H1 (cell line): ENCODE data around the gene CD164. TPM values are rescaled to one million over a fixed set of nuclear protein-coding genes. Genes with fewer than 3 reads are reported as not detected.

Experiments
- CTCF ChIA-PET: fragments of 300-600 bp; sonication (Branson Sonifier 250); formaldehyde crosslinking; loops from one replicate; lab custom pipeline; 2021; ENCODE audit not compliant: partially characterized antibody; lab: Charles Lee
- POLR2A ChIA-PET: fragments of 300-600 bp; sonication (Branson Sonifier 250); formaldehyde crosslinking; loops from one replicate; lab custom pipeline; 2021; ENCODE audit warnings: inconsistent platforms; ENCODE audit not compliant: partially characterized antibody; lab: Charles Lee
- DNase-seq, 2 experiments: peaks; one replicate each; pipeline versions ENCODE4 v3.0.0 to v3.0.0-alpha.2; 2010 to 2022; ENCODE audit warnings: low spot score in 2 of 2, low read depth in 1 of 2, mixed read lengths in 1 of 2
- FAIRE-seq: peaks from 2 replicates; lab custom pipeline; 2011; peaks lifted over from hg19 to GRCh38; lab: Jason Lieb, UNC
- H2AFZ ChIP-seq: 2 replicates; pipeline ENCODE4 v1.8.1; 2012; ENCODE audit warnings: low read length, inconsistent platforms
- H2AK5ac ChIP-seq: 2 replicates; pipeline ENCODE4 v1.6.1; 2013; ENCODE audit warnings: low read depth, low read length
- H2BK120ac ChIP-seq: replicated peaks from 2 replicates; pipeline ENCODE3; 2013; ENCODE audit warnings: low read depth, low read length, inconsistent platforms
- H2BK12ac ChIP-seq: 2 replicates; pipeline ENCODE4 v1.6.1; 2013; ENCODE audit warnings: low read depth, low read length
- H2BK15ac ChIP-seq: 2 replicates; pipeline ENCODE4 v1.6.1; 2013; ENCODE audit warnings: low read length
- H2BK20ac ChIP-seq: 2 replicates; pipeline ENCODE4 v1.6.1; 2013; ENCODE audit warnings: low read length
- H2BK5ac ChIP-seq: 2 replicates; pipeline ENCODE4 v1.6.1; 2013; ENCODE audit warnings: low read depth, low read length
- H3K14ac ChIP-seq: 2 replicates; pipeline ENCODE4 v1.6.1; 2013; ENCODE audit warnings: inconsistent platforms; ENCODE audit not compliant: insufficient read length
- H3K18ac ChIP-seq: 2 replicates; pipeline ENCODE4 v1.6.1; 2013; ENCODE audit warnings: low read length; ENCODE audit errors: extremely low read depth
- H3K23ac ChIP-seq: 2 replicates; pipeline ENCODE4 v1.6.1; 2013; ENCODE audit warnings: inconsistent platforms; ENCODE audit not compliant: insufficient read length
- H3K23me2 ChIP-seq: 2 replicates; pipeline ENCODE4 v1.6.1; 2013; ENCODE audit warnings: low read depth, low read length
- H3K27ac ChIP-seq: 2 replicates; pipeline ENCODE4 v1.6.1; 2011; ENCODE audit warnings: low read depth, low read length, inconsistent platforms
- H3K27me3 ChIP-seq, 4 experiments: replicated peaks in 1 of 4; 1 replicate in 1 of 4; 2 replicates in 3 of 4; pipeline versions ENCODE4 v1.6.1 to v1.8.1; 2011 to 2013; ENCODE audit warnings: low read length in 3 of 4, mild to moderate bottlenecking in 3 of 4, inconsistent platforms in 2 of 4, mixed read lengths in 2 of 4, moderate library complexity in 1 of 4; ENCODE audit not compliant: control insufficient read depth in 3 of 4, insufficient read depth in 3 of 4; ENCODE audit errors: extremely low read depth in 1 of 4
- H3K36me3 ChIP-seq, 4 experiments: 2 replicates each; pipeline versions ENCODE4 v1.6.1 to v1.8.1; 2011 to 2013; ENCODE audit warnings: mild to moderate bottlenecking in 4 of 4, low read length in 3 of 4, moderate library complexity in 2 of 4, control low read depth in 1 of 4, inconsistent platforms in 1 of 4; ENCODE audit not compliant: insufficient read depth in 4 of 4, control insufficient read depth in 2 of 4
- H3K4ac ChIP-seq: replicated peaks from 2 replicates; pipeline ENCODE3; 2013; ENCODE audit warnings: low read length, low read depth, mixed read lengths, inconsistent platforms; ENCODE audit not compliant: insufficient read length
- H3K4me1 ChIP-seq, 4 experiments: replicated peaks in 1 of 4; 1 replicate in 1 of 4; 2 replicates in 3 of 4; pipeline versions ENCODE4 v1.6.1 to v1.8.1; 2011 to 2013; ENCODE audit warnings: low read length in 3 of 4, inconsistent platforms in 2 of 4, mixed read lengths in 1 of 4; ENCODE audit not compliant: insufficient read depth in 4 of 4, control insufficient read depth in 3 of 4
- H3K4me2 ChIP-seq, 2 experiments: 2 replicates each; pipeline versions ENCODE4 v1.6.1 to v1.8.1; 2011 to 2013; ENCODE audit warnings: low read depth in 2 of 2, low read length in 2 of 2, control low read depth in 1 of 2, inconsistent platforms in 1 of 2, mild to moderate bottlenecking in 1 of 2; ENCODE audit not compliant: insufficient read depth in 1 of 2
- H3K4me3 ChIP-seq, 4 experiments: fragments of 200-600, 300-600 bp in 1 of 4; sonication (generic), shearing (Covaris generic), sonication (Bioruptor Twin) in 1 of 4; 2 replicates each; pipeline versions ENCODE4 v1.5.1 to v1.8.1; 2011 to 2016; ENCODE audit warnings: low read length in 4 of 4, low read depth in 3 of 4, control low read depth in 2 of 4, inconsistent platforms in 2 of 4, mild to moderate bottlenecking in 2 of 4, mixed read lengths in 1 of 4, moderate library complexity in 1 of 4; ENCODE audit not compliant: insufficient read depth in 2 of 4; ENCODE audit errors: extremely low read depth in 1 of 4
- H3K56ac ChIP-seq: replicated peaks from 2 replicates; pipeline ENCODE3; 2013; ENCODE audit warnings: low read depth, mild to moderate bottlenecking, mixed read lengths, low read length, inconsistent platforms; ENCODE audit not compliant: insufficient read length
- H3K79me1 ChIP-seq: 2 replicates; pipeline ENCODE4 v1.6.1; 2013; ENCODE audit warnings: low read depth, low read length, control low read depth
- H3K79me2 ChIP-seq, 2 experiments: 2 replicates each; pipeline versions ENCODE4 v1.6.1 to v1.8.1; 2012 to 2013; ENCODE audit warnings: low read length in 2 of 2, mild to moderate bottlenecking in 2 of 2, inconsistent platforms in 1 of 2; ENCODE audit not compliant: insufficient read depth in 2 of 2, control insufficient read depth in 1 of 2
- H3K9ac ChIP-seq, 4 experiments: replicated peaks in 1 of 4; 1 replicate in 1 of 4; 2 replicates in 3 of 4; pipeline versions ENCODE4 v1.6.1 to v1.8.1; 2011 to 2013; ENCODE audit warnings: low read depth in 3 of 4, low read length in 3 of 4, control low read depth in 2 of 4, mild to moderate bottlenecking in 2 of 4, moderate library complexity in 2 of 4, inconsistent platforms in 1 of 4; ENCODE audit errors: extremely low read depth in 1 of 4
- H3K9me3 ChIP-seq, 2 experiments: 2 replicates each; pipeline versions ENCODE4 v1.6.1 to v1.8.1; 2012 to 2013; ENCODE audit warnings: mild to moderate bottlenecking in 2 of 2, moderate library complexity in 2 of 2, control low read depth in 1 of 2, inconsistent platforms in 1 of 2, low read depth in 1 of 2, low read length in 1 of 2, mixed read lengths in 1 of 2; ENCODE audit not compliant: insufficient read depth in 2 of 2
- H4K20me1 ChIP-seq, 2 experiments: replicated peaks in 1 of 2; 2 replicates each; pipeline versions ENCODE3 to v1.8.1; 2011 to 2013; ENCODE audit warnings: inconsistent platforms in 2 of 2, low read length in 2 of 2, mild to moderate bottlenecking in 1 of 2; ENCODE audit not compliant: insufficient read depth in 2 of 2, control insufficient read depth in 1 of 2
- H4K5ac ChIP-seq: 2 replicates; pipeline ENCODE4 v1.6.1; 2013; ENCODE audit warnings: low read length, low read depth, mixed read lengths, inconsistent platforms; ENCODE audit not compliant: insufficient read length
- H4K8ac ChIP-seq: 2 replicates; pipeline ENCODE4 v1.8.0; 2013; ENCODE audit warnings: mild to moderate bottlenecking, moderate library complexity, low read length, inconsistent platforms; ENCODE audit not compliant: insufficient read depth; ENCODE audit errors: extremely low read depth
- H4K91ac ChIP-seq: replicated peaks from 2 replicates; pipeline ENCODE3; 2013; ENCODE audit warnings: low read length, mixed read lengths, inconsistent platforms; ENCODE audit not compliant: insufficient read length
- BACH1 ChIP-seq: IDR thresholded peaks from 2 replicates; pipeline ENCODE4 v1.6.1; 2012; ENCODE audit warnings: low read length, improper control_type of control experiment
- EGR1 ChIP-seq: IDR thresholded peaks from 2 replicates; pipeline ENCODE4 v1.6.1; 2011; ENCODE audit warnings: low read depth, low read length, borderline replicate concordance
- EP300 ChIP-seq, 2 experiments: IDR thresholded peaks; 1 replicate in 1 of 2; 2 replicates in 1 of 2; pipeline ENCODE4 v1.6.1; 2011 to 2012; ENCODE audit warnings: low read depth in 2 of 2, low read length in 2 of 2, mild to moderate bottlenecking in 2 of 2, borderline replicate concordance in 1 of 2, inconsistent platforms in 1 of 2, moderate library complexity in 1 of 2
- FOSL1 ChIP-seq: IDR thresholded peaks from 2 replicates; pipeline ENCODE4 v1.6.1; 2011; ENCODE audit warnings: mild to moderate bottlenecking, low read depth, low read length, moderate library complexity; ENCODE audit not compliant: insufficient read depth
- HDAC2 ChIP-seq, 2 experiments: fragments of 300-600 bp in 1 of 2; sonication (generic) in 1 of 2; IDR thresholded peaks; 2 replicates each; pipeline ENCODE4 v1.6.1; 2011 to 2012; ENCODE audit warnings: low read depth in 2 of 2, low read length in 2 of 2, mild to moderate bottlenecking in 2 of 2, moderate library complexity in 2 of 2, borderline replicate concordance in 1 of 2, inconsistent platforms in 1 of 2
- HDAC6 ChIP-seq: IDR thresholded peaks from one replicate; pipeline ENCODE4 v1.7.1; 2012; ENCODE audit warnings: low read depth, mild to moderate bottlenecking, inconsistent platforms, low read length, moderate library complexity
- KDM1A ChIP-seq: fragments of 200-600, 300-600 bp; sonication (generic); IDR thresholded peaks from 2 replicates; pipeline ENCODE4 v1.7.1; 2016; ENCODE audit warnings: mild to moderate bottlenecking, low read length, borderline replicate concordance
- NANOG ChIP-seq: IDR thresholded peaks from 2 replicates; pipeline ENCODE4 v1.6.1; 2011; ENCODE audit warnings: low read length, low read depth, mild to moderate bottlenecking, inconsistent platforms; ENCODE audit not compliant: insufficient read depth, poor library complexity, severe bottlenecking
- WGBS, 2 experiments: shearing (Covaris generic) in 1 of 2; methylation state at CpG; one replicate each; pipeline versions ENCODE4 v1.1.6 to v1.1.7; 2013 to 2015; ENCODE audit warnings: low lambda C conversion rate in 2 of 2, mixed read lengths in 2 of 2, inconsistent platforms in 1 of 2, low coverage in 1 of 2, missing lambda C conversion rate in 1 of 2; ENCODE audit not compliant: insufficient replicate concordance in 2 of 2, insufficient coverage in 1 of 2, insufficient read length in 1 of 2; ENCODE audit errors: extremely low coverage in 1 of 2, missing lambda C conversion rate in 1 of 2; 5-methylcytosine and 5-hydroxymethylcytosine counted together
- polyA plus RNA-seq, 7 experiments: library from polyadenylated mRNA; depleted of rRNA in 3 of 7; stranded (reverse) in 5 of 7; unstranded in 2 of 7; fragments of >200 nt in 5 of 7; fragments of 200-250 nt in 2 of 7; gene quantifications; 1 replicate in 5 of 7; 2 replicates in 1 of 7; 4 replicates in 1 of 7; pipeline versions ENCODE4 v1.2.1 to v1.2.3, GENCODE V29; 2011 to 2013; ENCODE audit warnings: missing spikeins in 2 of 7, mixed read lengths in 2 of 7
- total RNA-seq: library from RNA; stranded (reverse); fragmentation: NEBNext Ultra II Directional; extraction: Animal tissue kit (Norgen Biotek cat#: 25700); gene quantifications from 2 replicates; pipeline ENCODE4 v1.2.1, GENCODE V29; 2021
- TF ChIP-seq, protein P1 (sequence below): IDR thresholded peaks from 2 replicates; pipeline ENCODE4 v1.6.1; 2012; ENCODE audit warnings: low read length, inconsistent platforms

CD164 gene
- total and polyA plus RNA-seq, 2 of the 8 experiments (the other 6 are each of a cell fraction or from before 2014, with no cell fraction given), result 69.3 to 94.3 TPM

GRCh38 chr6:109420751-109421150 lies 38.5 kb upstream of the CD164 start:
- peaks cover 0 to 3% (median 0%) of the 10 kb centered on the region in 4 experiments; a peak in 1 of 7 replicates for H3K4me1 ChIP-seq
- TF ChIP-seq NANOG, result no peak
- TF ChIP-seq HDAC2 (IDR thresholded peaks at IDR 0.05; ENCODE audit: borderline replicate concordance in 1 of 2, low read depth in 2 of 2, low read length in 2 of 2), result no peak
- TF ChIP-seq EP300 (IDR thresholded peaks at IDR 0.05; ENCODE audit: borderline replicate concordance in 1 of 2, low read depth in 2 of 2, low read length in 2 of 2), result no peak
- no peak for TF ChIP-seq FOSL1
- TF ChIP-seq HDAC6, result no peak
- no peak for TF ChIP-seq KDM1A
- no peak for TF ChIP-seq BACH1
- TF ChIP-seq EGR1, result no peak
- TF ChIP-seq, protein P1, sequence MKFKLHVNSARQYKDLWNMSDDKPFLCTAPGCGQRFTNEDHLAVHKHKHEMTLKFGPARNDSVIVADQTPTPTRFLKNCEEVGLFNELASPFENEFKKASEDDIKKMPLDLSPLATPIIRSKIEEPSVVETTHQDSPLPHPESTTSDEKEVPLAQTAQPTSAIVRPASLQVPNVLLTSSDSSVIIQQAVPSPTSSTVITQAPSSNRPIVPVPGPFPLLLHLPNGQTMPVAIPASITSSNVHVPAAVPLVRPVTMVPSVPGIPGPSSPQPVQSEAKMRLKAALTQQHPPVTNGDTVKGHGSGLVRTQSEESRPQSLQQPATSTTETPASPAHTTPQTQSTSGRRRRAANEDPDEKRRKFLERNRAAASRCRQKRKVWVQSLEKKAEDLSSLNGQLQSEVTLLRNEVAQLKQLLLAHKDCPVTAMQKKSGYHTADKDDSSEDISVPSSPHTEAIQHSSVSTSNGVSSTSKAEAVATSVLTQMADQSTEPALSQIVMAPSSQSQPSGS, result no peak
- no peak overlapping the region for H2BK120ac ChIP-seq
- H3K36me3 ChIP-seq, result no peaks in the 10 kb centered on the region
- H3K56ac ChIP-seq, result no peak overlapping the region
- H3K14ac ChIP-seq, result no peak overlapping the region
- H3K4me2 ChIP-seq, result no peak overlapping the region
- CTCF ChIA-PET, result interaction anchor here (1.4 kb wide), 1 partner anchor 9 kb away, joined by 5 read pairs; no protein-coding TSS in a partner anchor
- H4K8ac ChIP-seq, result no peak overlapping the region
- no peaks in the 10 kb centered on the region for H3K27me3 ChIP-seq
- H3K79me1 ChIP-seq, result no peaks in the 10 kb centered on the region
- no peak overlapping the region for H2BK5ac ChIP-seq
- no peak overlapping the region for H4K91ac ChIP-seq
- no peaks in the 10 kb centered on the region for H4K20me1 ChIP-seq
- H3K9me3 ChIP-seq, result no peaks in the 10 kb centered on the region
- no peak overlapping the region for H3K4ac ChIP-seq
- H2BK20ac ChIP-seq, result no peak overlapping the region
- no peak overlapping the region for H2AFZ ChIP-seq
- H3K79me2 ChIP-seq, result no peaks in the 10 kb centered on the region
- H2BK12ac ChIP-seq, result no peak overlapping the region
- no peak overlapping the region for H3K18ac ChIP-seq
- no peak for DNase-seq
- POLR2A ChIA-PET, result interaction anchor here (2.3 kb wide), 1 partner anchor 10 kb away, joined by 7 read pairs; no protein-coding TSS in a partner anchor
- no peak overlapping the region for H3K23ac ChIP-seq
- no peak overlapping the region for H4K5ac ChIP-seq
- no peaks in the 10 kb centered on the region for H3K23me2 ChIP-seq
- no peak overlapping the region for H2BK15ac ChIP-seq
- 83% methylated on average over 1 of the region's 1 CpG; no CpG with 5 or more reads in 1 of the 2 experiments for WGBS, 2 experiments
- no peak for FAIRE-seq
- no peak overlapping the region for H2AK5ac ChIP-seq
- H3K4me3 ChIP-seq, result no peak overlapping the region
- H3K27ac ChIP-seq, result no peak overlapping the region
- no peak overlapping the region for H3K9ac ChIP-seq
